Activated B cell treated with CpG ODN at 0.5 μM for 24 hours (primary cell): Measurements from ENCODE around the gene HLA-DRA. TPM values are rescaled to one million over a fixed set of nuclear protein-coding genes. Genes with fewer than 3 reads are reported as not detected.

Experiments used
- ATAC-seq: fragments of 200-7000 bp; cut with Tn5 transposase; one replicate; pipeline ENCODE4 v1.10.0; 2021; ENCODE audit warnings: low read depth, mild to moderate bottlenecking, moderate library complexity
- CTCF ChIA-PET: fragments of 350-600 bp; sonication (Branson Sonifier 250); formaldehyde crosslinking; loops from one replicate; lab custom pipeline; 2021; ENCODE audit warnings: antibody characterized with exemption; lab: Charles Lee
- POLR2A ChIA-PET: fragments of 350-600 bp; sonication (Branson Sonifier 250); formaldehyde crosslinking; loops from one replicate; lab custom pipeline; 2021; ENCODE audit warnings: antibody characterized with exemption; lab: Charles Lee
- DNase-seq: peaks from one replicate; pipeline ENCODE4 v3.0.0; 2022
- H3K27ac Mint-ChIP-seq: one replicate; pipeline ENCODE4 v1.8.0; 2020; ENCODE audit warnings: mixed read lengths
- H3K27me3 Mint-ChIP-seq: one replicate; pipeline ENCODE4 v1.8.0; 2021; ENCODE audit warnings: mixed read lengths
- H3K36me3 Mint-ChIP-seq: one replicate; pipeline ENCODE4 v1.8.0; 2021; ENCODE audit warnings: low read depth, mixed read lengths
- H3K4me1 Mint-ChIP-seq: one replicate; pipeline ENCODE4 v1.8.0; 2021; ENCODE audit warnings: mixed read lengths
- H3K4me3 Mint-ChIP-seq: one replicate; pipeline ENCODE4 v1.8.0; 2020; ENCODE audit warnings: mild to moderate bottlenecking, mixed read lengths
- H3K9me3 Mint-ChIP-seq: one replicate; pipeline ENCODE4 v1.8.0; 2020; ENCODE audit warnings: mixed read lengths
- intact Hi-C: fragments of 100-400 bp; cut with micrococcal nuclease; formaldehyde crosslinking; loops from one replicate; pipeline ENCODE4 v1.15.1; 2024
- total RNA-seq: library from RNA; stranded (reverse); gene quantifications from 2 replicates; pipeline ENCODE4 v1.2.3, GENCODE V29; 2022
- TF ChIP-seq, protein P1 (sequence below): fragments of 200-600 bp; IDR thresholded peaks from one replicate; pipeline ENCODE4 v1.8.0; 2022; ENCODE audit warnings: antibody characterized with exemption, mild to moderate bottlenecking

HLA-DRA gene
- total RNA-seq, 1 donor from 2014 or later = 2,835 TPM

DNA sequence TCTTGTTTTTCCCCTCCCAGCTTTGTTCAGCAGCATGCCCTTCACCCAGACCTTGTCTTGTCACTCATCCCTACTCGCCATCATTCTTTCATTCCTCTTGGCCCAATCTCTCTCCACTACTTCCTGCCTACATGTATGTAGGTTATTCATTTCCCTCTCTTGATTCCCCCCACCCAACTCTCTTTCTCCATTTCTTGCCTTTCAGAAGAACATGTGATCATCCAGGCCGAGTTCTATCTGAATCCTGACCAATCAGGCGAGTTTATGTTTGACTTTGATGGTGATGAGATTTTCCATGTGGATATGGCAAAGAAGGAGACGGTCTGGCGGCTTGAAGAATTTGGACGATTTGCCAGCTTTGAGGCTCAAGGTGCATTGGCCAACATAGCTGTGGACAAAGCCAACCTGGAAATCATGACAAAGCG, 2.6 kb downstream of the HLA-DRA start:
- peaks cover 69% of the 10 kb centered on the region for H3K4me1 Mint-ChIP-seq
- no peaks in the 10 kb centered on the region for H3K27me3 Mint-ChIP-seq
- intact Hi-C loops = loop anchor here (5.0 kb wide), 1 partner anchor 85 kb away; no protein-coding TSS in a partner anchor
- no peak for DNase-seq
- no peaks in the 10 kb centered on the region for H3K9me3 Mint-ChIP-seq
- no peak for ATAC-seq
- peaks cover 65% of the 10 kb centered on the region for H3K36me3 Mint-ChIP-seq
- ChIA-PET POLR2A (interaction anchor here (1.3 to 12.3 kb wide), 14 partner anchors 8 to 249 kb away, joined by 3 to 161 read pairs (median 23); partner anchors contain the start of genes HLA-DQA1 and HLA-DQB1), CTCF (interaction anchor here (1.6 kb wide), 1 partner anchor 258 kb away, joined by 3 read pairs; no protein-coding TSS in a partner anchor)
- H3K27ac Mint-ChIP-seq = peak overlapping the region; percentile 98
- H3K4me3 Mint-ChIP-seq = peak overlapping the region; percentile 96
- TF ChIP-seq, protein P1, sequence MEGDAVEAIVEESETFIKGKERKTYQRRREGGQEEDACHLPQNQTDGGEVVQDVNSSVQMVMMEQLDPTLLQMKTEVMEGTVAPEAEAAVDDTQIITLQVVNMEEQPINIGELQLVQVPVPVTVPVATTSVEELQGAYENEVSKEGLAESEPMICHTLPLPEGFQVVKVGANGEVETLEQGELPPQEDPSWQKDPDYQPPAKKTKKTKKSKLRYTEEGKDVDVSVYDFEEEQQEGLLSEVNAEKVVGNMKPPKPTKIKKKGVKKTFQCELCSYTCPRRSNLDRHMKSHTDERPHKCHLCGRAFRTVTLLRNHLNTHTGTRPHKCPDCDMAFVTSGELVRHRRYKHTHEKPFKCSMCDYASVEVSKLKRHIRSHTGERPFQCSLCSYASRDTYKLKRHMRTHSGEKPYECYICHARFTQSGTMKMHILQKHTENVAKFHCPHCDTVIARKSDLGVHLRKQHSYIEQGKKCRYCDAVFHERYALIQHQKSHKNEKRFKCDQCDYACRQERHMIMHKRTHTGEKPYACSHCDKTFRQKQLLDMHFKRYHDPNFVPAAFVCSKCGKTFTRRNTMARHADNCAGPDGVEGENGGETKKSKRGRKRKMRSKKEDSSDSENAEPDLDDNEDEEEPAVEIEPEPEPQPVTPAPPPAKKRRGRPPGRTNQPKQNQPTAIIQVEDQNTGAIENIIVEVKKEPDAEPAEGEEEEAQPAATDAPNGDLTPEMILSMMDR = no peak

DNA sequence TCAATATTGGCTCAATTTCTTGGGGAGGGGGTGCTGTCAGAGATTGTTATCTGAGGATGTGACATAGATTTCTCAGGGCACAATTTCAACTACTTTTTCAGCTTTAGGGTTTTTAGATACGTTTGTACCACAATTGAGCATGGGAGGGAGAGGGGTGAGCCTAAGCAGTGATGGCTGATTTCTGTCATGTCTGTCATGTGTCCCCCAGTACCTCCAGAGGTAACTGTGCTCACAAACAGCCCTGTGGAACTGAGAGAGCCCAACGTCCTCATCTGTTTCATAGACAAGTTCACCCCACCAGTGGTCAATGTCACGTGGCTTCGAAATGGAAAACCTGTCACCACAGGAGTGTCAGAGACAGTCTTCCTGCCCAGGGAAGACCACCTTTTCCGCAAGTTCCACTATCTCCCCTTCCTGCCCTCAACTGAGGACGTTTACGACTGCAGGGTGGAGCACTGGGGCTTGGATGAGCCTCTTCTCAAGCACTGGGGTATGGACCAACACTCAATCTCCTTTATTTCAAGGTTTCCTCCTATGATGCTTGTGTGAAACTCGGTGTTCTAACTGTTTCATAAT, 3.4 kb downstream of the HLA-DRA start:
- POLR2A ChIA-PET = interaction anchor here (1.4 to 12.3 kb wide), 8 partner anchors 7 to 248 kb away, joined by 3 to 161 read pairs (median 54); partner anchors contain the start of gene HLA-DQA1
- ATAC-seq = no peak
- H3K4me1 Mint-ChIP-seq = peaks cover 61% of the 10 kb centered on the region
- peak overlapping the region; percentile 96 for H3K4me3 Mint-ChIP-seq
- CTCF ChIA-PET = no interaction called here
- no peaks in the 10 kb centered on the region for H3K9me3 Mint-ChIP-seq
- no peaks in the 10 kb centered on the region for H3K27me3 Mint-ChIP-seq
- intact Hi-C loops = loop anchor here (5.0 kb wide), 1 partner anchor 84 kb away; no protein-coding TSS in a partner anchor
- H3K36me3 Mint-ChIP-seq = peaks cover 63% of the 10 kb centered on the region
- H3K27ac Mint-ChIP-seq = peak overlapping the region; percentile 98
- DNase-seq = no peak
- TF ChIP-seq, protein P1 = no peak

DNA sequence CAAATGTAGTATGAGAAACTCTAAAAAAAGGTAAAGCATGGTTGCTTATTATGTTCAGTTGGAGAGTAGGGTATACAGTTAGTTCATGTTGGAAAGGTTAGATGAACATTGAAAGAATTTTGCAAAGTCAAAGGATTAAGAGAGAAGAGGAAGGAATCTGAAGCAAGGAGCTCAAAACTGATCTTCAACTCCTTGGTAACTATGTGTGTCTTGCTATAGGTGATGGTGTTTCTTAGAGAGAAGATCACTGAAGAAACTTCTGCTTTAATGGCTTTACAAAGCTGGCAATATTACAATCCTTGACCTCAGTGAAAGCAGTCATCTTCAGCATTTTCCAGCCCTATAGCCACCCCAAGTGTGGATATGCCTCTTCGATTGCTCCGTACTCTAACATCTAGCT, 4.7 kb downstream of the HLA-DRA start:
- ATAC-seq (no peak), DNase-seq (no peak)
- ChIA-PET POLR2A (interaction anchor here (0.6 to 12.3 kb wide), 9 partner anchors 8 to 216 kb away, joined by 3 to 161 read pairs (median 4); no protein-coding TSS in a partner anchor), CTCF (no interaction called here)
- peak overlapping the region; percentile 96 for H3K4me3 Mint-ChIP-seq
- peaks cover 51% of the 10 kb centered on the region for H3K4me1 Mint-ChIP-seq
- TF ChIP-seq, protein P1 = no peak
- intact Hi-C loops = loop anchor here (5.0 kb wide), 1 partner anchor 83 kb away; no protein-coding TSS in a partner anchor
- H3K9me3 Mint-ChIP-seq = no peaks in the 10 kb centered on the region
- peaks cover 62% of the 10 kb centered on the region for H3K36me3 Mint-ChIP-seq
- H3K27ac Mint-ChIP-seq = peak overlapping the region; percentile 27
- H3K27me3 Mint-ChIP-seq = no peaks in the 10 kb centered on the region

DNA sequence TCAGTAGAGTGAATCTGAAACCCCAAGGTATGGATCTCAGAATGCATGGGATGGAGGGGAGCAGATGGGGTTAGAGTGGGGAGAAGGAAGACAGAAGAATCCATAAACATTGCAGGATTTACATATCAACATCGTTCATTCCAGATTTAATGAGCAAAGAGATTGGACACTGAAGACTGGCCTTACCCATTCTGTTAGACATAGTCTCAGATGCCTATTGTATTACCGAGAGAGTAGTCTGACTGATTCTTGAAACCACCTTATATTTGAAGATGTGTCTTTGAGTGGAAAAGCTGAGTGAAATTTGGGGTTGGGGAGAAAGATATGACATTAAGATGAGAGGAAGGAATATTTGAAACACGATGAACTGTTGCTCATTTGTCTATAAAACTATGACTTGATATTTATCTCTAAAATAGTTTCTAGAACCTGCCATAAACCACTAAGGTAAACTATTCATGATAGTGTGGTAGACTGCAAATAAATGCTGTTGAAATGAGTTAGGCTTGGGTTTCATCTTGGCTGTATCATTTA, 5.7 kb downstream of the HLA-DRA start:
- peak overlapping the region; percentile 2 for H3K27ac Mint-ChIP-seq
- H3K9me3 Mint-ChIP-seq = no peaks in the 10 kb centered on the region
- no peak overlapping the region for H3K4me3 Mint-ChIP-seq
- TF ChIP-seq, protein P1 = no peak
- ChIA-PET CTCF (no interaction called here), POLR2A (interaction anchor here (0.6 to 12.3 kb wide), 10 partner anchors 14 to 245 kb away, joined by 3 to 161 read pairs (median 6); no protein-coding TSS in a partner anchor)
- H3K4me1 Mint-ChIP-seq = peaks cover 55% of the 10 kb centered on the region
- DNase-seq (no peak), ATAC-seq (no peak)
- peaks cover 54% of the 10 kb centered on the region for H3K36me3 Mint-ChIP-seq
- intact Hi-C loops = no loop called here
- no peaks in the 10 kb centered on the region for H3K27me3 Mint-ChIP-seq

DNA sequence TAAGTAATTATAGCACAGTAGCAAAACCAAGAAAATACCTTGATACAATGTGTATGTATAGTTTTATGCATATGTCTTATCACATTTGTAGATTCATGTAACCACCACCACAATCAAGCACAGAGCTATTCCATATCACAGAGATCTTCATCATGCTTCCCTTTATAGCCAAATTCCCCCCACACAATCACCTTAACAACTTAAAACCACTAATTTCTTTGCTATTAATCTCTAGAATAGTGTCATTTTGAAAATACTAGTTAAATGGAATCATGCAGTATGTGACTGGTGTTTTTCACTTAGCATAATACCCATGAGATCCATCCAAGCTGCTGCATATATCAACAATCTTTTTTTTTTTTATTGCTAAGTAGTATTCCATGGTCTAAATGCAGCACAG, 8.2 kb downstream of the HLA-DRA start:
- TF ChIP-seq, protein P1 = no peak
- POLR2A ChIA-PET = interaction anchor here (0.7 to 12.3 kb wide), 5 partner anchors 8 to 175 kb away, joined by 3 to 161 read pairs (median 16); partner anchors contain the start of gene HLA-DRA
- Mint-ChIP-seq H3K4me1 (peaks cover 45% of the 10 kb centered on the region), H3K4me3 (no peak overlapping the region), H3K36me3 (peaks cover 38% of the 10 kb centered on the region), H3K27ac (no peak overlapping the region), H3K27me3 (no peaks in the 10 kb centered on the region), H3K9me3 (peaks cover 11% of the 10 kb centered on the region)
- intact Hi-C loops = loop anchor here (2.0 kb wide), 1 partner anchor 15 kb away; no protein-coding TSS in a partner anchor
- DNase-seq = no peak
- CTCF ChIA-PET = no interaction called here
- ATAC-seq = peak; percentile 36
